Measurements from ENCODE around the gene RPL13A.

Gene RPL13A

DNA sequence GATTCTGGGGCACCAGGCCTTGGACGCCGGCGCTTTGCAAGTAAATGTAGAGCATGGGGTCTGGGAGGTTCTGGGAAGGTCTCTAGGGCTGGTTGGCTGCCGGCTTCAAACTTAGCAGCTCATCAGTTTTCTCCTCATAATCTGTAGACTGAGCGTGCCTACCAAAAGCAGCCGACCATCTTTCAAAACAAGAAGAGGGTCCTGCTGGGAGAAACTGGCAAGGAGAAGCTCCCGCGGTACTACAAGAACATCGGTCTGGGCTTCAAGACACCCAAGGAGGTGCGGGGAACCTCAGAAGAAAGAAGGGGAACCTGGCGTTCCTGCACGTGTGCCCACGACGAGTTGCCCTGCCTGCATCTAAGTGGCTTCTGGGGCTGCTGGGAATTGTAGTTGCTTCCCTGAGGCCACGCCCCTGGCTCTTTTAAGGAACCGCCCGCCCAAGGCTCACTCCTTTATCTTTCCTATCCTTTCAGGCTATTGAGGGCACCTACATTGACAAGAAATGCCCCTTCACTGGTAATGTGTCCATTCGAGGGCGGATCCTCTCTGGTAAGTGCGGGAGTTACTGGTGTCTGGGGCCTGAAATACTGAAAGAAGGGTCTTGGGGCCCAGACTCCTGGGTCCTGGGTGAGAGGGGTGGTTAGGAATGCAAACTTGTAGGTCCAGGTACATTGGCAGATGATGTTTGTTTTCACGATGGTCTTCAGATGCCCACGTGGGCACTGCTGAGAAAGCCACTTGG lies 9.8 kb downstream of the RPL13A start:
- TF ChIP-seq, protein P1, sequence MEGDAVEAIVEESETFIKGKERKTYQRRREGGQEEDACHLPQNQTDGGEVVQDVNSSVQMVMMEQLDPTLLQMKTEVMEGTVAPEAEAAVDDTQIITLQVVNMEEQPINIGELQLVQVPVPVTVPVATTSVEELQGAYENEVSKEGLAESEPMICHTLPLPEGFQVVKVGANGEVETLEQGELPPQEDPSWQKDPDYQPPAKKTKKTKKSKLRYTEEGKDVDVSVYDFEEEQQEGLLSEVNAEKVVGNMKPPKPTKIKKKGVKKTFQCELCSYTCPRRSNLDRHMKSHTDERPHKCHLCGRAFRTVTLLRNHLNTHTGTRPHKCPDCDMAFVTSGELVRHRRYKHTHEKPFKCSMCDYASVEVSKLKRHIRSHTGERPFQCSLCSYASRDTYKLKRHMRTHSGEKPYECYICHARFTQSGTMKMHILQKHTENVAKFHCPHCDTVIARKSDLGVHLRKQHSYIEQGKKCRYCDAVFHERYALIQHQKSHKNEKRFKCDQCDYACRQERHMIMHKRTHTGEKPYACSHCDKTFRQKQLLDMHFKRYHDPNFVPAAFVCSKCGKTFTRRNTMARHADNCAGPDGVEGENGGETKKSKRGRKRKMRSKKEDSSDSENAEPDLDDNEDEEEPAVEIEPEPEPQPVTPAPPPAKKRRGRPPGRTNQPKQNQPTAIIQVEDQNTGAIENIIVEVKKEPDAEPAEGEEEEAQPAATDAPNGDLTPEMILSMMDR (IDR thresholded peaks at IDR 0.05; ENCODE audit: control insufficient read depth, insufficient read depth, low read depth, low read length, missing control alignments) = no peak
- H3K4me3 ChIP-seq (ENCODE audit: control insufficient read depth, low read depth, low read length) = peak overlapping the region; percentile 65
- DNase-seq (ENCODE audit: low read depth) = no peak

DNA sequence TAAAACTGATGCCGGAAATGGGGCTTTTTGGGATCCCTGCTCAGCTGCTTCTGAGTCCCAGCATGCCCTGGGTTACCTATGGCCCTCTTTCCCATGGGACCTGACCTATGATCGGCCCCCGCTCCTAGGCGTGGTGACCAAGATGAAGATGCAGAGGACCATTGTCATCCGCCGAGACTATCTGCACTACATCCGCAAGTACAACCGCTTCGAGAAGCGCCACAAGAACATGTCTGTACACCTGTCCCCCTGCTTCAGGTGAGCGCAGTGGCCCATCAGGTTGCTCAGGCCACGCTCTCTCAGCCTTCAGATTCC lies 10.3 kb downstream of the RPL13A start:
- TF ChIP-seq, protein P1 (IDR thresholded peaks at IDR 0.05; ENCODE audit: control insufficient read depth, insufficient read depth, low read depth, low read length, missing control alignments) = no peak
- peak overlapping the region; percentile 65 for H3K4me3 ChIP-seq (ENCODE audit: control insufficient read depth, low read depth, low read length)
- no peak for DNase-seq (ENCODE audit: low read depth)

DNA sequence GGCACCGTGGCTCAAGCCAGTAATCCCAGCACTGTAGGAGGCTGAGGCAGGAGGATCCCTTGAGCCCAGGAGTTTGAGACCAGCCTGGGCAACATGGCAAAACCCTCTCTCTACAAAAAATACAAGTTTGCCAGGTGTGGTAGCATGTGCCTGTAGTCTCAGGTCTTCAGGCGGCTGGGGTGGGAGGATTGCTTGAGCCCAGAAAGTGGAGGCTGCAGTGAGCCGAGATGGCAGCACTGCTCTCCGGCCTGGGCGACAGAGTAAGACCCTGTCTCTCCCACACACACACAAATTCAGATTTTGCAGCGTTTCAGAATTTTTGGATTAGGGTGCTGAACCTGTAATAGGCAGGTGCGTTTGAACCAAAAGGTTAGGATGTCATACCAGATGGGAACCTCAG lies 11.1 kb downstream of the RPL13A start:
- TF ChIP-seq, protein P1 (IDR thresholded peaks at IDR 0.05; ENCODE audit: control insufficient read depth, insufficient read depth, low read depth, low read length, missing control alignments) = no peak
- no peak for DNase-seq (ENCODE audit: low read depth)
- H3K4me3 ChIP-seq (ENCODE audit: control insufficient read depth, low read depth, low read length) = no peak overlapping the region

DNA sequence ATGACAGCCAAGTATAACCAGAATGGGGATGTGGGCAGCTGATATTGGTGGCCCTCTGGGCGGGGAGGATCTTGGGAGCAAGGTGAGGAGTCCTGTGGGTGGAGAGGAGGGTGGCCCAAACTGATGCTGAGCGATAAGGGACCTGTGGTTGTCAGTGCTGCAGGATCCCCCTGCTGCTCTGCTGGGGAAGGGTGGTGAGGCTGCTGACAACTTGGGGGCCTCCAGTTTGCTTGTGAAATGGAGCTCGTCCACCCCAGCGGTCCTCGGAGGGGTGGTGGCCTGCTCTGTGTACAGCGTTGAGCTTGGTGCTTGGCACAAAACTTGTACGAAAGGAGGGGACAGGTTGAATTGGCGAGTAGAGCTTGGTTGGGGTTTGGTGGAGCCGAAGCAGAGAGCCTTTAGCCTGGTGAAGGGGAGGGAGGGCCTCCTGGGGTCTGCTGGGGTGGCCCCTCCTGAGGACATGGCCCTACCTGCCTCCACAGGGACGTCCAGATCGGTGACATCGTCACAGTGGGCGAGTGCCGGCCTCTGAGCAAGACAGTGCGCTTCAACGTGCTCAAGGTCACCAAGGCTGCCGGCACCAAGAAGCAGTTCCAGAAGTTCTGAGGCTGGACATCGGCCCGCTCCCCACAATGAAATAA lies 11.7 kb downstream of the RPL13A start:
- no peak for DNase-seq (ENCODE audit: low read depth)
- no peak overlapping the region for H3K4me3 ChIP-seq (ENCODE audit: control insufficient read depth, low read depth, low read length)
- TF ChIP-seq, protein P1 (IDR thresholded peaks at IDR 0.05; ENCODE audit: control insufficient read depth, insufficient read depth, low read depth, low read length, missing control alignments) = no peak

DNA sequence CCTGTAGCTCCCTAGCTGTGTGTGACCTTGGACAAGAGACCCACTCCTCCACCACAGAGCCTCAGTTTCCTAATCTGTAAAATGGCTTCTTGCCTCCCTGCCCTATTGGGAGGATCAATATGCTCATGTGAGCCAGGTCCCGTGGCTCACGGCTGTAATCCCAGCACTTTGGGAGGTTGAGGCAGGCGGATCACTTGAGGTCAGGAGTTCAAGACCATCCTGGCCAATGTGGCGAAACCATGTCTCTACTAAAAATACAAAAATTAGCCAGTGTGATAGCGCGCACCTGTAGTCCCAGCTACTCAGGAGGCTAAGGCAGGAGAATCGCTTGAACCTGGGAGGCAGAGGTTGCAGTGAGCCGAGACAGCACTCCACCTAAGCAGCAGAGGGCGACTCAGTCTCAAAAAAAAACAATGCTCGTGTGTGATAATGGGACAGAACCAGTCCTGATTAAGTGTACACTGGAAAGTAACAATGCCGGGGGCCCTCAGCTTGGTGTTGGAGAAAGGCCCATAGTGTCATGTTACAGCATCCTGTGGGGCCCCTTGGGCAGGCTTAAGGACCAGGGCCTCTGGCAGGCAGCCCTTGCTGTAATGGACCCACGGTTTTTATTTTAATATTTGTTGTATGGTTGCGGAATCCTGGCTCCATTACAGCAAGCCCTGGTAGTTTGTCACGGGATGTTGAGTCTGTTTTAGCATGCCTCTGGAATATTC lies 15.6 kb downstream of the RPL13A start:
- H3K4me3 ChIP-seq (ENCODE audit: control insufficient read depth, low read depth, low read length) = no peak overlapping the region
- peak; percentile 77 for DNase-seq (ENCODE audit: low read depth)
- TF ChIP-seq, protein P1 (IDR thresholded peaks at IDR 0.05; ENCODE audit: control insufficient read depth, insufficient read depth, low read depth, low read length, missing control alignments) = peak; percentile 70

DNA sequence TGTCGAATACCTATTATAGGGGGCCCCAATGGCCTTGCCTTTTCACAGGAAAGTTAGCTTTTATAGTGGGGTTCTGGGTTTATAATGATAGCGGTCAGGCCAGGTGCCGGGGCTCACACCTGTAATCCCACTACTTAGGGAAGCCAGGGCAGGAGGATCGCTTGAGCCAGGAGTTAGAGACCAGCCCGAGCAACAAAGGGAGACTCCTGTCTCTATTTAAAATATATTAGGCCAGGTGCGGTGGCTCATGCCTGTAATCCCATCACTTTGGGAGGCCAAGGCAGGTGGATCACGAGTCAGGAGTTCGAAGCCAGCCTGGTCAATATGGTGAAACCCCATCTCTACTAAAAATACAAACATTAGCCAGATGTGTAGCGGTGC lies 16.2 kb downstream of the RPL13A start:
- no peak for DNase-seq (ENCODE audit: low read depth)
- TF ChIP-seq, protein P1 (IDR thresholded peaks at IDR 0.05; ENCODE audit: control insufficient read depth, insufficient read depth, low read depth, low read length, missing control alignments) = no peak
- no peak overlapping the region for H3K4me3 ChIP-seq (ENCODE audit: control insufficient read depth, low read depth, low read length)

Measured in AG09309 (cell line).